Lower leg skin (tissue), 4 donors: ENCODE data around the gene LRATD1. TPM values are rescaled to one million over a fixed set of nuclear protein-coding genes. Genes with fewer than 3 reads are reported as not detected.

Experiments used
- DNase-seq, 2 donors: peaks; one replicate each; pipeline ENCODE4 v3.0.0-alpha.2; 2019; ENCODE audit warnings: low spot score in 2 of 2
- H3K4me3 ChIP-seq: fragments of 200-600 bp; sonication (generic); 2 replicates; pipeline ENCODE4 v1.5.1; 2017; ENCODE audit warnings: mild to moderate bottlenecking, low read depth; ENCODE audit not compliant: poor library complexity, severe bottlenecking
- POLR2A ChIP-seq, 2 donors: fragments of 450-650 bp; IDR thresholded peaks; one replicate each; pipeline ENCODE4 v1.6.1; 2016 to 2017; ENCODE audit warnings: antibody characterized with exemption in 2 of 2, mild to moderate bottlenecking in 1 of 2, moderate library complexity in 1 of 2
- WGBS, 2 donors: methylation state at CpG; one replicate each; pipeline ENCODE4 v1.1.5; 2018; 5-methylcytosine and 5-hydroxymethylcytosine counted together
- intact Hi-C: fragments of 100-400 bp; cut with DNase I; formaldehyde crosslinking; loops from one replicate; pipeline ENCODE4 v1.15.0; 2023; ENCODE audit warnings: low total_unique reads
- total RNA-seq, 4 donors: library from RNA; depleted of rRNA; stranded (reverse); fragments of >200 nt; gene quantifications; one replicate each; pipeline ENCODE4 v1.1.0, GENCODE V29; 2016
- TF ChIP-seq, protein P1 (sequence below), 3 donors: fragments of 450-650 bp; IDR thresholded peaks; one replicate each; pipeline ENCODE4 v1.5.1; 2016; ENCODE audit warnings: antibody characterized with exemption in 3 of 3, mild to moderate bottlenecking in 3 of 3, moderate library complexity in 2 of 3

LRATD1 gene
- total RNA-seq, 4 donors from 2014 or later = 34.5 to 113 (median 58.8) TPM

DNA sequence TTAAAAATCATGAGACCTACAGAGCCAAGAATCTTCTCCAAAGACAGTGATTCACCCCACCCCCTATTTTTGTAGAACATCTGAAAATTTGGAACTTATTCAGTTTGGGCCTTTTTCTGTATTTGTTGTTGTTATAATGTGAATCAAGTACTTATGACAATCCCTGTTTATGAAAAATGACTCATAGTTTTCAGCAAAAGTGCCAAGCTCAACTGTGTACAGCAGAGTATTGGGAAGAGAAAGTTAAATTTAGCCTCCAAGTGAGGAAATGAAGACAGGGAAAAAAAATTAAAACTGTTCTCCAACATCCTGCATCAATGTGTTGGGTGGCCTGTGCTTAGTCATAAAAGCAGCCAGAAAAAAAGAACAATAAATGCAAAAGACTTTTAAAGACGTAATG, 46.2 kb downstream of the LRATD1 start:
- no peak overlapping the region for H3K4me3 ChIP-seq
- 38 to 43% methylated on average over 1 of the region's 1 CpG for WGBS, 2 donors
- intact Hi-C loops = no loop called here
- TF ChIP-seq POLR2A (IDR thresholded peaks at IDR 0.05) = no peak
- TF ChIP-seq, protein P1, sequence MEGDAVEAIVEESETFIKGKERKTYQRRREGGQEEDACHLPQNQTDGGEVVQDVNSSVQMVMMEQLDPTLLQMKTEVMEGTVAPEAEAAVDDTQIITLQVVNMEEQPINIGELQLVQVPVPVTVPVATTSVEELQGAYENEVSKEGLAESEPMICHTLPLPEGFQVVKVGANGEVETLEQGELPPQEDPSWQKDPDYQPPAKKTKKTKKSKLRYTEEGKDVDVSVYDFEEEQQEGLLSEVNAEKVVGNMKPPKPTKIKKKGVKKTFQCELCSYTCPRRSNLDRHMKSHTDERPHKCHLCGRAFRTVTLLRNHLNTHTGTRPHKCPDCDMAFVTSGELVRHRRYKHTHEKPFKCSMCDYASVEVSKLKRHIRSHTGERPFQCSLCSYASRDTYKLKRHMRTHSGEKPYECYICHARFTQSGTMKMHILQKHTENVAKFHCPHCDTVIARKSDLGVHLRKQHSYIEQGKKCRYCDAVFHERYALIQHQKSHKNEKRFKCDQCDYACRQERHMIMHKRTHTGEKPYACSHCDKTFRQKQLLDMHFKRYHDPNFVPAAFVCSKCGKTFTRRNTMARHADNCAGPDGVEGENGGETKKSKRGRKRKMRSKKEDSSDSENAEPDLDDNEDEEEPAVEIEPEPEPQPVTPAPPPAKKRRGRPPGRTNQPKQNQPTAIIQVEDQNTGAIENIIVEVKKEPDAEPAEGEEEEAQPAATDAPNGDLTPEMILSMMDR (IDR thresholded peaks at IDR 0.05) = no peak
- DNase-seq = no peak

DNA sequence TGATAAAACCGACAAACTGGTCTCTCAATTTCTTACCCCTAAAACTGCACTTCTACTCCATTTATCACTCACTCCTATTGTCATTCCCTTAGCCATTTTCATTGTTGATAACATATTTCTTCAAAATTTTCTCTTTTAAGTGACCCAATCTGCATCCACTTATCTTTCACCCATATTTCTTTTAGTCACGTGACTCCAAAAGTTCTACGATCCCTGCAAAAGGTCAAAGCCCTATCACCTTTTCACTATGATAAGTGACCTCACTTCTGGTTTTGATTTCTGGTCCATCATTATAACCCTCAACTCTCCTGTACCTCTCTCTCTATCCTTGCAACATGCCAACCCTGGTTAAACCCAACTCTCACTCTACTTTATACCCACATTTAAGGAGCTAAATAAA, 49.1 kb downstream of the LRATD1 start:
- intact Hi-C loops = no loop called here
- WGBS, 2 donors = 80 to 86% methylated on average over 3 of the region's 3 CpGs
- DNase-seq = no peak
- TF ChIP-seq, protein P1 (IDR thresholded peaks at IDR 0.05) = no peak
- TF ChIP-seq POLR2A (IDR thresholded peaks at IDR 0.05) = no peak
- H3K4me3 ChIP-seq = no peak overlapping the region
